HG03460 (cell line): ENCODE data around the gene UTP20.
"Not testable (repeated sequence)": the region's sequence is repeated elsewhere in the genome, so short reads cannot be mapped to it uniquely, and the experiment has no call there.

Source experiments
- ATAC-seq: cut with Tn5 transposase; IDR thresholded peaks from one replicate; pipeline ENCODE4 v1.9.1; 2021; ENCODE audit not compliant: unreplicated experiment

The UTP20 gene

DNA sequence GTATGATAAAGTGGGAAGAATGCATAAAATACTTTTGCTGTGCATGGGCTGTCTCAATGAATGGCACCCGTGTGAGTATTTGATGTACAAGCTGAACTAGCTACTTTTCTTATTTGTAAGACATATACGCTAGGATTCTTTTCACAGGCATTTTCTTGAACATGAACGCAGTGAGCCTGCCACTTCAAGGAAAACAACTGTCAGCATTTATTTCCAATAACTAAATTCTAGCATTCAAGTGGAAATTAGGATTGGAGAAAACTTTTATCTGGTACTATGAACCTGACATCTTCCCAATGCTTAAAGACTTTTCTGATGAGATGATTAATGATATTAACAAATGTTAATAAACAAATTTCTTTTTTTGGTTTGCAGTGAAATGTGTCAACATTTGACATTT lies 45.7 kb downstream of the UTP20 start:
- ATAC-seq, result no peak

DNA sequence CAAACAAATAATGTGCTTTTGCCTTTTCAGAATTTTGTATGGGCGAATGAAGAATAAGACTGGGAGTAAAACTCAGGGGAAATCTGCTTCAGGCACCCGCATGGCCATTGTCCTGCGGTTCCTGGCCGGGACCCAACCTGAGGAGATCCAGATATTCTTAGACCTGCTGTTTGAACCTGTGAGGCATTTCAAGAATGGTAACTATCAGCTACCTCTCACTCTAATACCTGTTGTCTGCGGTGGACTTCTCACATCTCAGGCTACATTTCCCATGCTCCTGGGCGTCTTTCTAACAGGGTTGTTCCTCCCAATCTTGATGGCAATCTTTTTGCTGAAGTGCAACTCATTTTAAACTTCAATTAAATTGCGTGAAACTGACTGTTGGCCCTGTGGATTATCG lies 47.1 kb downstream of the UTP20 start:
- ATAC-seq, result no peak

GRCh38 chr12:101327546-101327945 lies 47.6 kb downstream of the UTP20 start:
- ATAC-seq, result no peak

- no peak for ATAC-seq
Observed at GRCh38 chr12:101328917-101329316, 49.0 kb downstream of the UTP20 start.

DNA sequence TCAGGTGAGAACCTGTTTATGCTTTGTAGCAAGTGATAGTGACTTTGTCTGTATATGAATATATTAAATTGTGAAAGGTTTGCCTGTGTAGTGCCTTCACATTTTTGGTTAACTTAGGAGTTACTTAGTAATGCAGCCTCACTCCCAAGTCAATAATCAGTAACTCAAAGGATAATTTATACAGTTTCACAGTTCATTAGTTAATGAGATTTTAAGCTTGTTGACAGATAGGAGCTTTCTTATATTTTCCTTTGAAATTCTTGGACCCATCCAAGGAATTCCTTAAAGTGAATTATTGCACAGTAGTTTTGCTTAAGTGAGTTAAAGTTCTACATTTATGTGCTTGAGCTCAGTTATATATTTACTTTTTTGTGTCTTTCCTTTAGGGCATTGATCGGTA lies 50.7 kb downstream of the UTP20 start:
- no peak for ATAC-seq

DNA sequence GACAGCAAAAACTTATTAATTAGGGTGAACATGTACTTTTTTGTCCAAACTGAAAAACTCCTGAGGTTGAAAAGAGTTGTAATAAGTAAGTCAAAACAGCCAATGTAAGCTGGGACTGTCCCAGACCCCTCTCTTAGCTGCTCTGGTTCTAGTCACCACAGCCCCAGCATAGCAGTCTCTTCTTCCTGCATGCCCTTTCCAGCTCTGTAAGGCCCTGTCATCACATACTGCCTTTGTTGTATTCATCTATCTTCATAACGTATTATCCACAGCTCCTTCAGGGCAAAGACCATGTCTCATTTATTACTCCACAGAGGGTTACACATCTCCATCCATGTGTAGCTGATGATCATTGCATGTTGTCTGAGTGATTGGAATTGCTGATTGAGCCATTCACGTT lies 56.5 kb downstream of the UTP20 start:
- no peak for ATAC-seq

- no peak for ATAC-seq
Observed at GRCh38 chr12:101338087-101338486, 58.2 kb downstream of the UTP20 start.

- no peak for ATAC-seq
Observed at GRCh38 chr12:101343893-101344292, 64.0 kb downstream of the UTP20 start.

DNA sequence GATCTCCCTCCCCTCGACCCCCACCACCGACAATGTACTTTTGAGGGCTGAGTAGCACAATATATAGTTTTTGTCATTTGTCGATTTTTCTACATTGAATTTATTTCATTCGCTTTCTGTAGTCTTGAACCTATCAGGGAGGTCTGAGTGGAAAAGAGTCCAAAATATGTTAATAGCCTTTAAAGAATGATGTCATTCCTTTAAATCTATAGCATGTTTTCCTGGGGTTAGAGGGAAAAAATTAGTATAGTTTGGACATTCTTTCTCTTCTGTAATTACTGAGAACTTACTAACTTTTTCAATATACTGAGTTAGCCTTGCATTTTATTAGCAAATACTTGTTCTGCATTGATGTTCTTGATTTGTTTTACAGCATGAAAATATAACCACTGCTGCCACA lies 71.8 kb downstream of the UTP20 start:
- no peak for ATAC-seq

GRCh38 chr12:101356794-101357193 lies 76.9 kb downstream of the UTP20 start:
- ATAC-seq, result no peak

- ATAC-seq, result no peak
Observed at GRCh38 chr12:101361455-101361854, 81.5 kb downstream of the UTP20 start.

DNA sequence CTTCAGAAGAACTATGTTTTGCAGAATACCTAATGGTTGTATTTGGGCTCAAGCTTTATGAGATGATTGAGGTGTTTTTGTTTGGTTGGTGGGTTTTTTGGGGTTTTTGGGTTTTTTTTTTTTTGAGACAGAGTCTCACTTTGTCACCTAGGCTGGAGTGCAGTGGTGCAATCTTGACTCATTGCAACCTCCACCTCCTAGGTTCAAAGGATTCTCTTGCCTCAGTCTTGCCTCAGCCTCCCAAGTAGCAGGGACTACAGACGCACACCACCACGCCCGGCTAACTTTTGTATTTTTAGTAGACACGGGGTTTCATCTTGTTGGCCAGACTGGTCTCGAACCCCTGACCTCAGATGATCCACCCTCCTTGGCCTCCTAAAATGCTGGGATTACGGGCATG lies 88.1 kb downstream of the UTP20 start:
- no peak for ATAC-seq

- ATAC-seq, result no peak
Observed at GRCh38 chr12:101372431-101372830, 92.5 kb downstream of the UTP20 start.

- ATAC-seq, result no peak
Observed at GRCh38 chr12:101375573-101375972, 95.7 kb downstream of the UTP20 start.

GRCh38 chr12:101379149-101379548 lies 99.2 kb downstream of the UTP20 start:
- no peak for ATAC-seq

GRCh38 chr12:101391181-101391580 lies 111.3 kb downstream of the UTP20 start:
- not testable (repeated sequence) for ATAC-seq

DNA sequence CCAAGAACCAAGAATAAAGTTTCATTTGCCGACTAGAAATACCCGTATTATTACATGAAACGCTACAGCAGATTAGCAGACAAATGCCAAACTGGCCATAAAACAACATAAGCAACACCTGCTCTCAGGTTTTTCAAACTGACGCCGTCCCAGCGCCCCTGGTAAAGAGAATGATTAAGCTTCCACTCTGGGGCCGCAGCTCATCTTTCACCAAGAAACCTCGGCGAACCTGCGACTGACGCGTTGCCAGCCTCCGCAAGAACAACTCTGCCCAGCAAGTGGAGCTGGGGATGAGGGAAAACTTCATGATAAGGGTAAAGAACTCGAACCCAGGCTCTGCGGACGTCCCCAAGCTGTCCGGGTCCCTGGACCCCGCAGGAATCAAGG lies 127.1 kb downstream of the UTP20 start:
- ATAC-seq, result peak; percentile 22

DNA sequence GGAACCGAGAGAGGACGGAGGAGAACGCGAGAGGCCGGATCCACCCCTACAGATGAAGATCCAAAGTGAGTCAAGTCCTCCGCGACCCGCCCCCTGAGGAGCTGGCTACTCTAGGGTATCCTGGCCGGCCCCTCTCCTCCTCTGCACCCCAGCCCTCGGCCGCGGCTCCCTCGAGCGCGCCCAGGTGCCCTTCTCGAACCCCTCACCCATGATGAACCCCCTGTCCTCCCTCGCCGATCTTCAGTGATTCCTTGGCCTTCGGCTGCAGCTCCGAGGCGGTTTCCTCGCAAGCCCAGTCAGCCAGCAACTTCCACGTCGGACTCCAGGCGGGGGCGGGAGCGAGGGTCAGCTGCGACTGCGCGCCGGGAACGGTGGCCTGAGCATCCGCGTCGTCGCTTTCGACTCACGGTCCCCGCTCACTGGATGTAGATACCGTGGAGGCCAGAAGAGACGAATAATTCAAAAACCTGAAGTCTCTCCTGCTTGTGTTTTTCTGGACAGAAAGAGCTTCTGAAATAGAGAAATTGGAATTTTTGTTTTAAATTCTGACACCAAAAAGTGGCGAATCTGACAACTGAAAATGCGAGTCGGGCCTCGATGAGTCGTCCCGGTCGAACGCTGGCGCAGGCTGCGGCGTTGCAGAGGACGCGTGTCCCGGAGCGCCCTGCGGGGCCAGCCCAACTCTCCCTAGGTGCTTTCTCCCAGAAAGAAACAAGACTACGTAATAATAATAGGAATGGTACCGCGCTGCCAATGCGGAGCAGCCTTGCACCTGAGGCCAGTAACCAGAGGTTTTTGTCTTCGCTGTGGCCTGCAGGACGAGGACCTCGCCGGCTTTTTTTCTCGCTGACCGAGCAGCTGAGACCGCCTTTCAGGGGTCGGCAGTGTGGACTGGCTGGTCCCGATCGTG lies 127.8 kb downstream of the UTP20 start, which contains the start of gene ARL1:
Gene ARL1, minus strand, starts transcription at position 337 of the 910 bp plus-strand sequence. Its CDS starts 127 bp downstream, at position 210.
- ATAC-seq, result peak; percentile 83

- ATAC-seq, result not testable (repeated sequence)
Observed at GRCh38 chr12:101410169-101410568, 130.3 kb downstream of the UTP20 start.

DNA sequence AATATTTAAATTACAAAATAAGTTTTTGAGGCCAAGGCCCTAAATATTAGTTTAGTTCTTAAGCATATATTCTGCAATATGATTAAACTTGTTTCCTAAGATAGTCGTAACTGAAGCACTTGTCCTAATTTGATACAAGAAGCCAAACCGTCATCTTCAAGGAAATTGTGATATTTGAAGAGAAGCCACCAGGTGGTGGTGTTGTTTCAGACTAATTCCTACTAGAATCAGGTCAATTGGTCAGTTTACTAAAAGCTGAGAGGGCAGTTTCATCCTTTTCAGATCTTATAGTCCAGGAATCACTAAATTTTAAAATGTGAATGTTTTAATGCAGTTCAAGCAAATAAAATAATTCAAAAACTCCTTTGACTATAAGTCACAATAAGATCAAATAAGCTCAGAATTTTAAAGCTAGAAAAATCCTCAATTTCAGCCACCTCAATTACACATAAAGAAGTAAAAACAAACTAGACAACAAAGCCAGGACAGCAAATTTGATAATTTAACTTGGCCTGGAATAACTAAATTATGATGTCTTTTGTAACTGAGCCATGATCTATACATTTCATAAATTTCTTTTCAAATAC lies 134.7 kb downstream of the UTP20 start:
- peak; percentile 68 for ATAC-seq

- no peak for ATAC-seq
Observed at GRCh38 chr12:101415228-101415627, 135.3 kb downstream of the UTP20 start.

GRCh38 chr12:101422066-101422465 lies 142.2 kb downstream of the UTP20 start:
- ATAC-seq, result not testable (repeated sequence)
